H9 (cell line): ENCODE results near the gene ELFN2. TPM values are rescaled to one million over a fixed set of nuclear protein-coding genes. Genes with fewer than 3 reads are reported as not detected.

ENCODE experiments used
- DNase-seq: peaks from one replicate; pipeline ENCODE4 v3.0.0-alpha.2; 2017
- H2AFZ ChIP-seq: one replicate; pipeline ENCODE4 v1.6.1; 2013; ENCODE audit warnings: mild to moderate bottlenecking, low read length, control low read depth, moderate library complexity
- H2AK5ac ChIP-seq: 2 replicates; pipeline ENCODE4 v1.6.1; 2013; ENCODE audit warnings: low read length, control low read depth, mixed read lengths; ENCODE audit not compliant: insufficient read length
- H2BK120ac ChIP-seq: one replicate; pipeline ENCODE4 v1.6.1; 2013; ENCODE audit warnings: low read depth, mild to moderate bottlenecking, low read length, control low read depth, inconsistent platforms; ENCODE audit not compliant: poor library complexity, severe bottlenecking
- H2BK12ac ChIP-seq: 2 replicates; pipeline ENCODE4 v1.6.1; 2013; ENCODE audit warnings: low read length, control low read depth, mixed read lengths, low read depth; ENCODE audit not compliant: insufficient read length
- H2BK15ac ChIP-seq: 2 replicates; pipeline ENCODE4 v1.6.1; 2013; ENCODE audit warnings: low read depth, low read length, control low read depth
- H2BK20ac ChIP-seq: one replicate; pipeline ENCODE4 v1.6.1; 2013; ENCODE audit warnings: low read depth, mild to moderate bottlenecking, low read length, control low read depth, inconsistent platforms; ENCODE audit not compliant: poor library complexity, severe bottlenecking
- H2BK5ac ChIP-seq: 2 replicates; pipeline ENCODE4 v1.6.1; 2013; ENCODE audit warnings: low read length, control low read depth, mixed read lengths; ENCODE audit not compliant: insufficient read length
- H3K14ac ChIP-seq: 2 replicates; pipeline ENCODE4 v1.6.1; 2013; ENCODE audit warnings: low read length, control low read depth; ENCODE audit not compliant: insufficient read depth
- H3K18ac ChIP-seq: 2 replicates; pipeline ENCODE4 v1.6.1; 2013; ENCODE audit warnings: low read depth, mild to moderate bottlenecking, mixed read lengths, low read length, control low read depth; ENCODE audit not compliant: insufficient read length
- H3K23ac ChIP-seq: 2 replicates; pipeline ENCODE4 v1.6.1; 2013; ENCODE audit warnings: low read length, control low read depth, mixed read lengths, low read depth; ENCODE audit not compliant: insufficient read length
- H3K23me2 ChIP-seq: 2 replicates; pipeline ENCODE4 v1.6.1; 2013; ENCODE audit warnings: low read depth, mild to moderate bottlenecking, mixed read lengths, low read length, control low read depth; ENCODE audit not compliant: insufficient read length, poor library complexity, severe bottlenecking
- H3K27ac ChIP-seq: 2 replicates; pipeline ENCODE4 v1.5.1; 2013; ENCODE audit warnings: low read length, control low read depth, mixed read lengths, low read depth; ENCODE audit not compliant: insufficient read length
- H3K27me3 ChIP-seq: 2 replicates; pipeline ENCODE4 v1.6.1; 2013; ENCODE audit warnings: low read length, control low read depth, inconsistent platforms; ENCODE audit not compliant: insufficient read depth
- H3K4ac ChIP-seq: 2 replicates; pipeline ENCODE4 v1.6.1; 2013; ENCODE audit warnings: low read depth, mild to moderate bottlenecking, control low read depth, inconsistent platforms, low read length, moderate library complexity
- H3K4me1 ChIP-seq: 2 replicates; pipeline ENCODE4 v1.6.1; 2013; ENCODE audit warnings: low read length, control low read depth, inconsistent platforms; ENCODE audit not compliant: insufficient read depth
- H3K4me2 ChIP-seq: 2 replicates; pipeline ENCODE4 v1.6.1; 2013; ENCODE audit warnings: low read length, control low read depth, mixed read lengths; ENCODE audit not compliant: insufficient read length, insufficient read depth
- H3K56ac ChIP-seq: 2 replicates; pipeline ENCODE4 v1.6.1; 2013; ENCODE audit warnings: low read depth, mild to moderate bottlenecking, mixed read lengths, low read length, control low read depth; ENCODE audit not compliant: insufficient read length
- H3K79me1 ChIP-seq: 2 replicates; pipeline ENCODE4 v1.6.1; 2013; ENCODE audit warnings: low read depth, mild to moderate bottlenecking, moderate library complexity, low read length, control low read depth, inconsistent platforms; ENCODE audit not compliant: insufficient read depth, poor library complexity, severe bottlenecking
- H3K79me2 ChIP-seq: 2 replicates; pipeline ENCODE4 v1.6.1; 2013; ENCODE audit warnings: low read length, control low read depth, inconsistent platforms; ENCODE audit not compliant: insufficient read depth
- H3K9ac ChIP-seq: 2 replicates; pipeline ENCODE4 v1.6.1; 2013; ENCODE audit warnings: low read length, control low read depth, mixed read lengths; ENCODE audit not compliant: insufficient read length; ENCODE audit errors: extremely low read depth
- H3K9me3 ChIP-seq: one replicate; pipeline ENCODE4 v1.6.1; 2013; ENCODE audit warnings: low read depth, low read length, inconsistent platforms; ENCODE audit not compliant: control insufficient read depth
- H3T11ph ChIP-seq: one replicate; pipeline ENCODE4 v1.6.1; 2013; ENCODE audit warnings: mild to moderate bottlenecking, low read length, control low read depth, inconsistent platforms
- H4K20me1 ChIP-seq: one replicate; pipeline ENCODE4 v1.6.1; 2013; ENCODE audit not compliant: control insufficient read depth, insufficient read length, insufficient read depth
- H4K5ac ChIP-seq: 2 replicates; pipeline ENCODE4 v1.6.1; 2013; ENCODE audit warnings: low read depth, mild to moderate bottlenecking, mixed read lengths, low read length, control low read depth; ENCODE audit not compliant: insufficient read length
- H4K8ac ChIP-seq: replicated peaks from 2 replicates; pipeline ENCODE4 v1.6.1; 2013; ENCODE audit warnings: low read length, control low read depth, mixed read lengths, low read depth; ENCODE audit not compliant: insufficient read length
- H4K91ac ChIP-seq: 2 replicates; pipeline ENCODE4 v1.6.1; 2013; ENCODE audit warnings: low read depth, mild to moderate bottlenecking, moderate library complexity, mixed read lengths, low read length, control low read depth; ENCODE audit not compliant: insufficient read length
- H3K27ac Mint-ChIP-seq, 3 experiments: 2 replicates in 2 of 3; 3 replicates in 1 of 3; pipeline ENCODE4 v1.8.0; 2020 to 2021; ENCODE audit warnings: mixed read lengths in 3 of 3, mild to moderate bottlenecking in 1 of 3, moderate library complexity in 1 of 3
- H3K27me3 Mint-ChIP-seq: 2 replicates; pipeline ENCODE4 v1.8.0; 2021; ENCODE audit warnings: low read depth, mild to moderate bottlenecking, moderate library complexity, mixed read lengths
- H3K36me3 Mint-ChIP-seq, 3 experiments: 2 replicates in 2 of 3; 3 replicates in 1 of 3; pipeline ENCODE4 v1.8.0; 2020 to 2021; ENCODE audit warnings: low read depth in 3 of 3, mixed read lengths in 3 of 3; ENCODE audit not compliant: insufficient read depth in 1 of 3
- H3K4me1 Mint-ChIP-seq, 2 experiments: 2 replicates each; pipeline ENCODE4 v1.8.0; 2020; ENCODE audit warnings: mixed read lengths in 2 of 2
- H3K4me3 Mint-ChIP-seq, 2 experiments: 2 replicates in 1 of 2; 3 replicates in 1 of 2; pipeline ENCODE4 v1.8.0; 2020 to 2021; ENCODE audit warnings: mild to moderate bottlenecking in 2 of 2, mixed read lengths in 2 of 2, moderate library complexity in 1 of 2
- H3K9me3 Mint-ChIP-seq, 2 experiments: 2 replicates in 1 of 2; 3 replicates in 1 of 2; pipeline ENCODE4 v1.8.0; 2020; ENCODE audit warnings: mild to moderate bottlenecking in 2 of 2, mixed read lengths in 2 of 2, moderate library complexity in 1 of 2
- WGBS: extraction: QIAGEN DNeasy Blood & Tissue Kit; methylation state at CpG from one replicate; pipeline ENCODE4 v1.1.7; 2013; ENCODE audit warnings: missing lambda C conversion rate, low lambda C conversion rate, mixed read lengths; ENCODE audit not compliant: insufficient read length; ENCODE audit errors: extremely low coverage; 5-methylcytosine and 5-hydroxymethylcytosine counted together
- total RNA-seq: library from RNA; stranded (reverse); gene quantifications from 2 replicates; pipeline ENCODE4 v1.2.1, GENCODE V29; 2021
- TF ChIP-seq, protein P1 (sequence below): fragments of 200-600 bp; sonication (generic); conservative IDR thresholded peaks from 3 replicates; pipeline ENCODE4 v1.8.0; 2021; ENCODE audit warnings: antibody characterized with exemption, mild to moderate bottlenecking

The ELFN2 gene
- total RNA-seq, 1 experiment from 2014 or later: 0.70 TPM

GRCh38 chr22:37362621-37363020 lies 64.7 kb downstream of the ELFN2 start:
- Mint-ChIP-seq H3K27me3 (peaks cover 24% of the 10 kb centered on the region), H3K9me3 (no peaks in the 10 kb centered on the region), H3K4me1 (peaks cover 15 to 34% of the 10 kb centered on the region in 2 experiments), H3K27ac (no peak overlapping the region), H3K4me3 (no peak overlapping the region), H3K36me3 (no peaks in the 10 kb centered on the region; a peak in 1 of 7 replicates)
- Histone ChIP-seq H4K5ac (no peak overlapping the region), H4K91ac (no peak overlapping the region), H3K14ac (no peak overlapping the region), H2AK5ac (no peak overlapping the region), H3T11ph (no peak overlapping the region), H3K56ac (no peak overlapping the region), H3K4me1 (no peaks in the 10 kb centered on the region), H2BK20ac (no peak overlapping the region), H3K4me2 (no peak overlapping the region), H3K9ac (no peak overlapping the region), H2BK5ac (no peak overlapping the region), H3K27ac (no peak overlapping the region), H2AFZ (no peak overlapping the region), H2BK12ac (no peak overlapping the region), H3K79me2 (no peaks in the 10 kb centered on the region), H4K20me1 (no peaks in the 10 kb centered on the region), H2BK15ac (no peak overlapping the region), H3K79me1 (no peaks in the 10 kb centered on the region), H2BK120ac (no peak overlapping the region), H3K18ac (no peak overlapping the region), H3K4ac (no peak overlapping the region), H3K9me3 (no peaks in the 10 kb centered on the region), H3K23me2 (no peaks in the 10 kb centered on the region), H3K23ac (no peak overlapping the region), H4K8ac (no peak overlapping the region), H3K27me3 (no peaks in the 10 kb centered on the region)
- DNase-seq: no peak
- TF ChIP-seq, protein P1, sequence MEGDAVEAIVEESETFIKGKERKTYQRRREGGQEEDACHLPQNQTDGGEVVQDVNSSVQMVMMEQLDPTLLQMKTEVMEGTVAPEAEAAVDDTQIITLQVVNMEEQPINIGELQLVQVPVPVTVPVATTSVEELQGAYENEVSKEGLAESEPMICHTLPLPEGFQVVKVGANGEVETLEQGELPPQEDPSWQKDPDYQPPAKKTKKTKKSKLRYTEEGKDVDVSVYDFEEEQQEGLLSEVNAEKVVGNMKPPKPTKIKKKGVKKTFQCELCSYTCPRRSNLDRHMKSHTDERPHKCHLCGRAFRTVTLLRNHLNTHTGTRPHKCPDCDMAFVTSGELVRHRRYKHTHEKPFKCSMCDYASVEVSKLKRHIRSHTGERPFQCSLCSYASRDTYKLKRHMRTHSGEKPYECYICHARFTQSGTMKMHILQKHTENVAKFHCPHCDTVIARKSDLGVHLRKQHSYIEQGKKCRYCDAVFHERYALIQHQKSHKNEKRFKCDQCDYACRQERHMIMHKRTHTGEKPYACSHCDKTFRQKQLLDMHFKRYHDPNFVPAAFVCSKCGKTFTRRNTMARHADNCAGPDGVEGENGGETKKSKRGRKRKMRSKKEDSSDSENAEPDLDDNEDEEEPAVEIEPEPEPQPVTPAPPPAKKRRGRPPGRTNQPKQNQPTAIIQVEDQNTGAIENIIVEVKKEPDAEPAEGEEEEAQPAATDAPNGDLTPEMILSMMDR: no peak
- whole genome bisulfite sequencing: no CpG with 5 or more reads among the region's 3 CpGs
